Right renal cortex interstitium (tissue), 3 donors: ENCODE measurements around the gene MRPL42. TPM values are rescaled to one million over a fixed set of nuclear protein-coding genes. Genes with fewer than 3 reads are reported as not detected.

Experiments used
- DNase-seq, 3 donors: peaks; one replicate each; pipeline ENCODE4 v3.0.0-alpha.2; 2013; ENCODE audit warnings: low read depth in 3 of 3, low spot score in 2 of 3
- polyA plus RNA-seq, 3 donors: library from polyadenylated mRNA; unstranded; fragments of 120-200 nt; gene quantifications; one replicate each; pipeline ENCODE4 v1.2.1, GENCODE V29; 2013; ENCODE audit not compliant: insufficient read length in 3 of 3

MRPL42 gene
- polyA plus RNA-seq, 3 donors = 83.7 to 102 (median 90.4) TPM

DNA sequence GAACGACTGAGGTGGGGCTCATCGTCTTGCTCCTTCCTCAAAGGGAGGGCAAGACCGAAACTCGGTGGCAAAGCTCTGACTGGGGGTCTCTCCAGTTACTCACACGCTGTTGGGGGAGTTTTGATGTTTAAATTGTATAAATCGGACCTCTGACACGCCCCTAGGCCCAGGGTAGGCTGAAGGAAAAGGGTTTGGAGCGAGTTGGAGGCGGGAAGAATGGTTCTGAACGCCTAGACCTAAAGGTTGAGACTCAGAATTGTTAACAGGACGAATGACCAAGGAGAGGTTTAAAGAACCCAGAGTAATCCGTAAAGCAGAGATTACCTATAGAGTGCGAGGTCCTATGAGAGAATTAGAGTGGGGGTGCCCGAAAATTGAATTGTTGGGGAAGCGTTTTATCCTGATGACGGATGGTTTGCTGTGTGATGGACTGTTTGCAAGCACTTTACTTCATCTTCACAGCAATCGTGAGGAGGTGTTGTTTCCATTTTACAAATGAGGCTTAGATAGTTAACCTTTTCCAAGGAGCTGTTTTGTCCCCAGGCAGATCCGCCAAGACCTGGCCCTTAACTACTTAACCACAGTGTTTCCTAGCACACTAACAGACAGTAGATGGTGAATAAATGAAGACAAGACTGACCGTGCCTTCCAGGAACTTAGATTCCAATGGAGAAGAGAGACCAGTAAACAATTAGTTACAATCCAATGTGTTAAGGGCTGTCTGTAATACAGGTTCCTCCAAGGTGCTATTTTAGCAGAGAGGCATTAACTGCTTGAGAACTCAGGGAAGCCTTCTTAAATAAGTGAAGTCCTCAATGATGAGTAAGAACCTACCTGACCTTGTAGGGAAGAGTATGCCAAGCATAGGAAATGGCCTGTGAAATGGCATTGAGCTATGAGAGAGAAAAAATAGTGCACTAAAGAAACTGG is 24.6 kb upstream of the MRPL42 start:
- DNase-seq = no peak

DNA sequence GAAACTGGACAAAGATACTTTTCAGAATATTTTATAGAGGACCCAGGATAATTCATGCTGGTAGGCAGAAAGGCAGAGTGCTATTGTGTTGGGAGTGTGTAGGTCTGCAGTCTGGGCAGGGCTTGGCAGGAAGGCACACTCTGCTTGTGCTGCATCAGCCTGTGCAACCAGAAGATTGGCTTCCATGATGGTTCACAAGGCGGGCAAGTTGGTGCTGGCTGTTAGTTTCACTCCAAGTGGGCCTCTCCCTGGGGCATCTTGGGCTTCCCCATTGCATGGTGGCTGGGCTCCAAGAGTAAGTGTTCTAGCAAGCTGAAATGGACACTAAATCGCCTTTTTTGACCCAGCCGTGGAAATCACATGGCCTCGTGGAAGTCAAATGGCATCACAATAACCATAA is 23.7 kb upstream of the MRPL42 start:
- DNase-seq = no peak

DNA sequence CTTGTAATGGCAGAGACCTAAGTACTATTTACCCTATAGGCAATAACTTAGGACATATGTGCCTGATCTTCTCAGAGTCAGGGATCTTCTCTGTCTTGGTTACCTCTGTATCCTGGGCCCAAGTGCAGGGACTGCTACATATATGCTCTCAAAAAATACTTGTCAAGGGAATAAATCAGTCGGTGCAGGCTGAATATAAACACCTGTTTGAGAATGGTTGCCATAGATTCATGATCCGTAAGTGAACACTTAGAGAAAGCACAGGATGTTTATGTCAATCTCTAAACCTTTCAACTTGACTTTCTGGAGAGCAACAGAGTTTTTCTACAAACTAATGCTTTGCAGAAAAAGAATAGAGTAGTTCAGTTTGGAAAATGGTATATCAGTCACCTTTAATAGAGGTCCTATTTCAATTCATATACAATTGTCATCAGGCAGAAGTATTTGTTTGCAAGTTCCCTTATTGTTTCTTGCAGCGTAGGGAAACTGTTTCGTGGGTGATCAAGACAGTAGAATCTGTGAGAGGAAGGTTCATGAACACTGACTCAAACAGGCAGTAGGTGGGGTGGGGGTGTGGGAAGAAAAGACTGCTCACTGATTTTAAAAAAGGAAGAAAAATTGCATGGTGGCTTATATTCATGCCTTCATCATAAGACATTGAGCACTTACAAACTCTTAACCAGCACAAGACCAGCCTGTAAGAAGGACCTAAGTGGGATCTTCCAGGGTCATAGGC is 19.6 kb upstream of the MRPL42 start:
- no peak for DNase-seq

DNA sequence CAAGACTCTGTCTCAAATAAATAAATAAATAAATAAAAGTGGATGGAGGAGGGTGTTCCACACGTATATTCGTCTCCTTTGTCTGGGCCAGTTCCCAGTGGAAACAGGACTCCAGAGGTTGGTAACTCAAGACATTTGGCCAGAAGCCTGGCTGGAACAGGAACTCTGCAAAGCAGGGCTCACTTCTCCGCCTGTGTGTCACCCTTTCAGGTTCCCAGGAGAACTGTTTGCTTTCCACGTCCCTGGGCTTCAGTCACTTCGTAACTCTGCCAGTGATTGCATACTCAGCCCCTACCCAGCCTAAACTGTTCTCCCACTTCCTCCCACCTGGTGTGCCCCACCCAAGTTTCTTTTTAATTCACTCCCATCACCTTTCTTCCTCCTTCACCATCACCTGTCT is 18.5 kb upstream of the MRPL42 start:
- no peak for DNase-seq

DNA sequence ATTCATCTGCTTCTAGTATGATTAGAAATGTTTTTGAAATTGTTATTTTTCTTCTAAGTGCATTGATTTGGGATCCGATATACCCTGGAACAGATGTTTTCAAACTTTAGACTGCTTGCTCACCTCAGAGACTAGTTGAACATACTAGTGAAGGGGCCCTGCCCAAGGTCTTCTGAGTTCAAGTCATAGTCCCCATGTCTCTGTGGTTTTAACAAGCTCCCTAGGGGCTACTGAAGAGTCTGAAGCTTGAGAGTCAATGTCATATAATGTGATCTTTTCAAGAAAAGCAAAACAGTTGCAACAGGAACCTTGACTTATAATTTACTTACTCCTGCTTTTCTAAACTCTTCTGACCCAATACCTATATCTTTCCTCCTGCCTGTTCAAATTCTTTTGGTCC is 18.0 kb upstream of the MRPL42 start:
- no peak for DNase-seq

DNA sequence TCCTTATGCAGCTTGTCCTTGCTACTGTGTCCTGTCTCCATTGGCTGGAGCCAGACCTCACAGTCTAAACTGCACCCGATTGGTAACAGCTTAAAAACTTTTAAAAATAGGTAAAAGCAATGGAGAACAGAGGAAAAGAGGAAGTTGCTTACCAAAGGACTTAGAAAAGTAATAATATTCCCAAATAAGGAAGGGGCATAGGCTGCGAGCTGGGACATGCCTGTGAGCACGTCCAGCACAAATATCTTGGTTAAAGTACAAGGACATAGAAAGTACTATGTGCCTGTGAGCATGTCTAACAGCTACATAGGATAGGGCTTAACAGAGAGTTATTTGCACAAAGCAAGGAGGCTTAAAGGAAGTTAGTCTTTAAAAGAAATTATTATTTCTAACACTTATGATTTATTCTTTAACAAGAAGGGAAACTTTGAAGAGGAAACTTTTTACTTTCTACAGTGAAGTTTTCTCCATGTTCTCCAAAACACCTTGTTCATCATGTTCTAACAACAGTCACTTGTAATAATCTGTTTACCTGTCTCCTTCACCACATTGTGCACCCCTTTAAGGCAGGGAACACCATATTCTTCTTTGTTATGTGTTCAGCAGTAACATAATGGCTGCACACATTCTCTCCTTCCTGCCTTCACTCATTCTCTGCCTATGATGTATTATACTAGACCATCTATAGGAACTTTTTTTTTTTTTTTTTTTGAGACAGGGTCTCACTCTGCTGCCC is 15.7 kb upstream of the MRPL42 start:
- no peak for DNase-seq

DNA sequence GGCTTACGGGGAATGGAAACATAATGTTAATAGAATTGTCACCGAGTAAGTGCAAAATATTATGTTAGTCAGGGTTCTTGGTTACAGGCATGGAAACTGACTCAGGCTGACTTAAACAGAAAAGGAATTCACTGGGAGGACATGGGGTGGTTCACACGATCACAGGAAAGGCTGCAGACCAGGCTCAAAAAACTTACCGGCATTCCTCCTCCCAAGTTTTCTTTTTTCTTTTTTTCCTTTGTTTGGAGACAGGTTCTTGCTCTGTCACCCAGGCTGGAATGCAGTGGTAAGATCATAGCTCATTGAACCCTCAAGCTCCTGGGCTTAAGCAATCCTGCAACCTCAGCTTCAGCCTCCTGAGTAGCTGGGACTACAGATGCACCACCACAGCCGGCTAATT is 13.7 kb upstream of the MRPL42 start:
- no peak for DNase-seq

DNA sequence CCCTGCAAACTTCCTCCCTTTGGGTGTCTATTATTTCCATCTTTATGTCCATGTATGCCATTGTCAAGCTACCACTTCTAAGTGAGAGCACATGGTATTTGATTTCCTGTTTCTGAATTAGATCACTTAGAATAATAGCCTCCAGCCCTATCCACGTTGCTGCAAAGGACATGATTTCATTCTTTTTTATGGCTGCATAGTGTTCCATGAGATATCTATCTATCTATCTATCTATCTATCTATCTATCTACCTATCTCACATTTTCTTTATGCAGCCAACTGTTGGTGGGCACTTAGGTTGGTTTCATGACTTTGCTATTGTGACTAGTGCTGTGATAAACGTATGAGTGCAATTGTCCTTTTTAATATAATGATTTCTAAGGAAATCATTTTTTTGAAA is 11.2 kb upstream of the MRPL42 start:
- no peak for DNase-seq

DNA sequence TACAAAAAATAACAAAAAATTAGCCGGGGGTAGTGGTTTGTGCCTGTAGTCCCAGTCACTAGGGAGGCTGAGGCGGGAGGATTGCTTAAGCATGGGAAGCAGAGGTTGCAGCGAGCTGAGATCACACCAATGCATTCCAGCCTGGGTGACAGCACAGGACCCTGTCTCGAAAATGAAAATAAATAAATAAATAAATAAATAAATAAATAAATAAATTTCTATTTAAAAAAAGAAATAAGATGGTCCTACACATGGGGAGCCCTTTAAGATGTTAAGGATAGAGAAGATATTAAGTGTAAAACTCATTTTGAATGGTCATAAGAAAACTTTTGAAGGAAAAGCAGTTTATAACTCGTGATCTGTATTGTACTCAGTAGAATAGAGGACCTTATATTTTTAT is 8.2 kb upstream of the MRPL42 start:
- no peak for DNase-seq

DNA sequence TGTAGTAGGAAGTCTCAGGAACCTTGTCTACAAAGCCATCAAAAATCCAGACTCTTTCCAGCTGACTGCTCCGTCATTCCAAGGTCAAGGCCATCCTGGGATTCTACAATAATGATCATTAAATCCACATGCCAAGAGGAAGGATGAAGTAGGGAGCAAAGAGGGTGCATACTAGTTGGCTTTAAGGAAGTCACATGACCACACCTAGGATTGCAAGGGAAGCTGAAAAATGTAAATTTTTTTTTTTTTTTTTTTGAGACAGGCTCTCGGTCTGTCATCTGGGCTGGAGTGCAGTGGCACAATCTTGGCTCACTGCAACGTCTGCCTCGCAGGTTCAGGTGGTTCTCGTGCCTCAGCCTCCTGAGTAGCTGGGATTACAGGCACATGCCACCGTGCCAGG is 7.3 kb upstream of the MRPL42 start:
- no peak for DNase-seq

DNA sequence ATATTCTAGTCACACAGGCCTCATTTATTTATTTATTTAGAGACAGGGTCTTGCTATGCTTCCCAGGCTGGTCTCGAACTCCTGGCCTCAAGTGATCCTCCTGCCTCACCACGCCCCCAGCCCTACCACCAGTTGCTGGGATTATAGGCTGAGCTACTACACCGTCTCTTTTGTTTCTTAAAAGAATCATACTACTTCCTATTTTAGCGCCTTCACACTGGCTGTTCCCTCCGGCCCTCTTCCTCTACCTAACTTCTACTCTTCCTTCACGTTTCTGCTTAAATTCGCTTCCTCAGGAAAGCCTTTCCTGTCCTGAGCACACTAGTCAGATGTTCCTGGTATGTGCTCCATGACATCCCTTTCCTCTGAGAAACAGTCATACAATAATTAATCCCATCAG is 6.4 kb upstream of the MRPL42 start:
- no peak for DNase-seq

DNA sequence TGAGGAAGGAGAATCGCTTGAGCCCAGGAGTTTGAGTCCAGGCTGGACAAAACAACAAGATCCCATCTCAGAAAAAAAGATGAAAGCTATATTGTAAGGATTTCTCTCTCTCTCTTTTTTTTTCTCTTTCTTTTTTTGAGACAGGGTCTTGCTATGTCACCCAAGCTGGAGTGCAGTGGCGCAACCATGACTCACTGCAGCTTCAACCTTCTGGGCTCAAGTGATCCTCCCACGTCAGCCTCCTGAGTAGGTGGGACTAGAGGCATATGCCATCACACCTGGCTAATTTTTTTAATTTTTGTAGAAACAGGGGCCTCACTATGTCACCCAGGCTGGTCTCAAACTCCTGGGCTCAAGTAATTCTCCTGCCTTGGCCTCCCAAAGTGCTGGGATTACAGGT is 5.8 kb upstream of the MRPL42 start:
- no peak for DNase-seq

DNA sequence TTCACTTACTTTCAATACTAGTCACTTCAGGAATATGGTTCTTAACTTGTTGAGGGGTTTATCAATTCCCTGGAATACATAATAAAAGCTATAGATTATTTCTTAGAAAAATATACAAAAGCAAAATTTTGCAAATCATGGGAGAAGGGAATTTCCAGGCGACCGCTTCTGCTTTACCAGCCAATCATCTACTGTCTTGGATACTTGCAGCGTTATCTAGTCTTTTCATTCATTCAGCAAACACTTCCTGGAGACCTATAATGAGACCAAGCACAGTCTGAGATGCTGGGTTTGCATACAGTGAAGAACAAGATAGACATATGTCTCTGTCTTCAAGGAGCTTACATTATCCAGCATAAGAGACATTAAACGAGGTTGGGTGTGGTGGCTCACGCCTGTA is 1.5 kb upstream of the MRPL42 start:
- DNase-seq = no peak

DNA sequence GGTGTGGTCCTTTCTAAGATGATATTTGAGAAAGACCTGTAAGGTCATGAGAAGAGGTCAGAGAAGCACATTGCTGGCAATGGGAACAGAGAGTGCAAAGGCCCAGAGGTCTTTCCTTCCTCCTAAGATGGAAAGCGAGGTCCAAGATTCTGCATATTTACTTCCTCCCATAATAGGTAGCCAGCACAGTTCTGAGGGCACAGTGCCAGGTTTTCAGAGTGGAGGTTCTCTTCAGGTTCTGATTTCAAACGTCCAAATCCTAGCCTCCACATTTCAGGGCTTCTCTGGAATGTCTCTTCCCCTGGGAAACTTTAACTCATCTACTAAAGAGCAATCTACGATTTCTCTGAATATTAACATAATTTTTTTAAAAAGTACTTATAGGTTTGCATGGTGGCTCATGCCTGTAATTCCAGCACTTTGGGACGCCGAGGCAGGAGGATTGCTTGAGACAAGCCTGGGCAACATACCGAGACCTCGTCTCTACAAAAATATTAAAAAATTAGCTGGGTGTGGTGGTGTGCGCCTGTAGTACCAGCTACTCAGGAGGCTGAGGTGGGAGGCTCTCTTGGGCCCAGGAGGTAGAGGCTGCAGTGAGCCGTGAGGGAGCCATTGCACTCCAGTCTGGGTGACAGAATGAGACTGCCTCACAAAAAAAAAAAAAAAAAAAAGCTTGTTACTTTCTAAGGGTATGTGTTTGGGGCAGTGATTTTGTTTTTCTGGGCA is 526 bp upstream of the MRPL42 start:
- no peak for DNase-seq

DNA sequence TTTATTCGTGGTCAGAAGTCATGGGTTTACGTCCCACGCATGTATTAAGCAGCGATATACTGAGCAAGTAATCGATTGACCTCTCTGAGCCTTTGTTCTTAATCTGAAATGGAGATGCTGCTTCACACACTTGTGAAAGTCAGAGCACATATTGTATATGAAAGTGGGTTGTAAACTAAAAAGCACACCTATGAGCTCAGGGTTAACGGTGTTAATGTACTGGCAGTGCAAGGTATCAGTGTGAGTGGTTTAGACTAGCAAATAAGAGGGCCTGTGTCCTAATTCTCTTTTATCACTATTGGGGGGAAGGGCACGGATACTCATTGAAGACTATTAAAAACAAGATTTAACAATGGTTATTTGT is 676 bp downstream of the MRPL42 start:
- DNase-seq = no peak

DNA sequence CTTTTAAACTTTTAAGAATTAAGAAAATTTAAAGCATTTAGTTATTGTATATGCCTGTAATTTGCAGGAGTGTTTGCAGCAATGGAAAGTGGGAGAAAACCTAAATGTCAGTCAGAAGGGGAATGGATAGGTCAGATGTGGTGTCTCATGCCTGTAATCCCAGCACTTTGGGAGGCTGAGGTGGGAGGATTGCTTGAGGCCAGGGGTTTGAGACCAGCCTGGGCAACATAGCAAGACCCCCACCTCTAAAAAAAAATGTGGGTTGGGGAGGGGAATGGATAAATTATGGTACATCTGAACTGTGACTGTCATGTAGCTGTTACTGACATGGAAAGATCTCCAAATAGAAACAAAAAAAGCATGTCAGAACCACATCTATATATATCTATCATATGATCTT is 2.1 kb downstream of the MRPL42 start:
- no peak for DNase-seq

DNA sequence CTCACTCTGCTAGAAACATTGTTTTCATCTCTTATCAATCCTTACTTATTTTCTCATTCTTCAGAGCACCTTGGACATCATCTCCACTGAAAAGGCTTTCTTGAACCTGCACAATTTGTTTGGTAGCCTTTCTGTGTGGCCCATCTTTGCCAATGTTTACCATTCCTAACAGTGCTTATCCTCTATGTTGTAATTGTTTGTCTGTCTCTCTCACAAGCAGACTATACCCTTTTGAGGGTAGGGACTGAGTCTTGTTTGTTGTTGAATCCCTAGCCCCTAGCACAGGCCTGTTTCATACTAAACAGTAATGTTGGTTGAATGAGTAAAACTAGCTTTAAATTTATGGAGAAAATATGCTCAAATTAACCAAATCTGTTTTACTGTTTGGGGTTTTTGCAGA is 9.2 kb downstream of the MRPL42 start:
- no peak for DNase-seq

DNA sequence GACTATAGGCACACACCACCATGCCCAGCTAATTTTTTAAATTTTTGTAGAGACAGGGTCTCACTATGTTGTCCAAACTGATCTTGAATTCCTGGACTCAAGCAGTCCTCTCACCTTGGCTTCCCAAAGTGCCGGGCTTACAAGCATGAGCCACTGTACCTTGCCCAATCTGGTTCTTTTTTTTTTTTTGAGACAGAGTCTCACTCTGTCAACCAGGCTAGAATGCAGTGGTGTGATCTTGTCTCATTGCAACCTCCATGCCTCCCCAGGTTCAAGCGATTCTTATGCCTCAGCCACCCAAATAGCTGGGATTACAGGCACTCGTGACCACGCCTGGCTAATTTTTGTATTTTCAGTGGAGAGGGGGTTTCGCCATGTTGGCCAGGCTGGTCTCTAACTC is 15.4 kb downstream of the MRPL42 start:
- DNase-seq = no peak

DNA sequence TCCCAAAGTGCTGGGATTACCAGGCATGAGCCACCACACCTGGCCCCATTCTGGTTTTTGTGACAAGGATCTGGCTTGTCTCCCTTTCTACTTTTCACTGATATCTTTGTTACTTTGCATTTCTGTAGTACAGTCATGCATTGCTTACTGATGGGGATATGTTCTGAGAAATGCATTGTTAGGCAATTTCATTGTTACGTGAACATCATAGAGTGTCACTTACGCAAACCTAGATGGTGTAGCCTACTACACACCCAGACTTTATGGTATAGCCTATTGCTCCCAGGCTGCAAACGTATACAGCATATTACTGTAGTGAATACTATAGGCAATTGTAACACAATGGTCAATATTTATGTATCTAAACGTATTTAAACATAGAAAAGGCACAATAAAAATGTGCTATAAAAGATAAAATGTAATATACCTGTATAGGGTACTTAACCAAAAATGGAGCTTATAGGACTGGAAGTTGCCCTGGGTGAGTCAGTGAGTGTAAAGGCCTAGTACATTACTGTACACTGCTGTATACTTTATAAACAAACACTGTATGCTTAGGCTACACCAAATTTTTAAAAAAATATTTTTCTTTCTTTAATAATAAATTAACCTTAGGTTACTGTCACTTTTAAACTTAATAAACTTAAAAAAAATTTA is 16.0 kb downstream of the MRPL42 start:
- DNase-seq = no peak

DNA sequence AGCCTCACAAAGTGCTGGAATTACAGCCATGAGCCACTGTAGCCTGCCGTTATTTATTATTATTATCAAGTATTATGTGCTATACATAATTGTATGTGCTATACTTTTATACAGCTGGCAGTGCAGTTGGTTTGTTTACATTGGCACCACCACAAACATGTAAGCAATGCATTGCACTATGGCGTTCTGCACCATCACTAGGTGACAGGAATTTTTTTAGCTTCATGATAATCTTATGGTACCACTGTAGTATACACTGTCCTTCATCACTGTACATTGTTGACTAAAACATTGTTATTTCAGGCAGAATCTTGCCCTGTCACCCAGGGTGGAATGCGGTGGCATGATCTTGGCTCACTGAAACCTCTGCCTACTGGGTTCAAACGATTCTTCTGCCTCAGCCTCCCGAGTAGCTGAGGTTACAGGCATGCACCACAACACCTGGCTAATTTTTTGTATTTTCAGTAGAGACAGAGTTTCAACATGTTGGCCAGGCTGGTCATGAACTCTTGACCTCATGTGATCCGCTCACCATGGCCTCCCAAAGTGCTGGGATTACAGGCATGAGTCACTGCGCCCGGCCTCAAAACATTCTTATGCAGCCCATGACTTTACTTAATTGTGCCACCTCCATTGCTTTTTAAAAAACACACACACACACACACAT is 17.1 kb downstream of the MRPL42 start:
- no peak for DNase-seq
